Loucy (cell line): ENCODE results near the gene PAM.

Experiments used
- H2AFZ ChIP-seq: fragments of 200-600 bp; sonication (generic); 2 replicates; pipeline ENCODE4 v1.6.0; 2016; ENCODE audit warnings: antibody characterized with exemption, mild to moderate bottlenecking, low read length, moderate library complexity
- H3F3A ChIP-seq: fragments of 200-600 bp; 2 replicates; pipeline ENCODE4 v1.6.0; 2016; ENCODE audit warnings: antibody characterized with exemption, low read depth, mild to moderate bottlenecking
- H3K27me3 ChIP-seq: fragments of 200-600 bp; sonication (generic); 2 replicates; pipeline ENCODE4 v1.6.1; 2014; ENCODE audit warnings: low read length, mild to moderate bottlenecking; ENCODE audit not compliant: insufficient read depth, poor library complexity, severe bottlenecking
- H3K36me3 ChIP-seq: fragments of 200-600 bp; sonication (generic); 2 replicates; pipeline ENCODE4 v1.6.1; 2016; ENCODE audit warnings: low read length; ENCODE audit not compliant: insufficient read depth
- H3K4me1 ChIP-seq: fragments of 200-600 bp; sonication (generic); 2 replicates; pipeline ENCODE4 v1.5.1; 2014; ENCODE audit warnings: low read length, mild to moderate bottlenecking; ENCODE audit not compliant: insufficient read depth, poor library complexity, severe bottlenecking
- H3K4me2 ChIP-seq: fragments of 200-600 bp; sonication (generic); 2 replicates; pipeline ENCODE4 v1.6.0; 2014; ENCODE audit warnings: antibody characterized with exemption, low read length, low read depth, mild to moderate bottlenecking; ENCODE audit not compliant: poor library complexity, severe bottlenecking
- H3K4me3 ChIP-seq: fragments of 200-600 bp; sonication (generic); 2 replicates; pipeline ENCODE4 v1.5.1; 2014; ENCODE audit warnings: low read length, mild to moderate bottlenecking, mixed read lengths; ENCODE audit not compliant: poor library complexity, severe bottlenecking
- H3K79me2 ChIP-seq: fragments of 200-600 bp; sonication (generic); 2 replicates; pipeline ENCODE4 v1.6.1; 2014; ENCODE audit warnings: low read length; ENCODE audit not compliant: insufficient read depth
- H3K9ac ChIP-seq: fragments of 200-600 bp; sonication (generic); 2 replicates; pipeline ENCODE4 v1.6.0; 2014; ENCODE audit warnings: mild to moderate bottlenecking, low read depth, low read length, moderate library complexity; ENCODE audit not compliant: poor library complexity, severe bottlenecking
- H3K9me2 ChIP-seq: fragments of 200-600 bp; sonication (generic); replicated peaks from 2 replicates; pipeline ENCODE4 v1.6.1; 2016; ENCODE audit warnings: low read depth, low read length, mixed read lengths
- H3K9me3 ChIP-seq: fragments of 200-600 bp; sonication (generic); 2 replicates; pipeline ENCODE4 v1.6.1; 2014; ENCODE audit warnings: mild to moderate bottlenecking, antibody characterized with exemption, low read length, low read depth; ENCODE audit not compliant: insufficient read depth
- H4K20me1 ChIP-seq: fragments of 200-600 bp; sonication (generic); 2 replicates; pipeline ENCODE4 v1.6.0; 2014; ENCODE audit warnings: antibody characterized with exemption, low read length, mild to moderate bottlenecking; ENCODE audit not compliant: insufficient read depth, poor library complexity, severe bottlenecking
- EZH2phosphoT487 ChIP-seq: fragments of 200-600 bp; IDR thresholded peaks from 2 replicates; pipeline ENCODE4 v1.6.1; 2018; ENCODE audit warnings: antibody characterized with exemption, mild to moderate bottlenecking, moderate library complexity, borderline replicate concordance
- TF ChIP-seq, protein P1 (sequence below): fragments of 200-600 bp; sonication (generic); conservative IDR thresholded peaks from 2 replicates; pipeline ENCODE4 v1.5.1; 2014; ENCODE audit warnings: mild to moderate bottlenecking, antibody characterized with exemption, low read length

Gene PAM

DNA sequence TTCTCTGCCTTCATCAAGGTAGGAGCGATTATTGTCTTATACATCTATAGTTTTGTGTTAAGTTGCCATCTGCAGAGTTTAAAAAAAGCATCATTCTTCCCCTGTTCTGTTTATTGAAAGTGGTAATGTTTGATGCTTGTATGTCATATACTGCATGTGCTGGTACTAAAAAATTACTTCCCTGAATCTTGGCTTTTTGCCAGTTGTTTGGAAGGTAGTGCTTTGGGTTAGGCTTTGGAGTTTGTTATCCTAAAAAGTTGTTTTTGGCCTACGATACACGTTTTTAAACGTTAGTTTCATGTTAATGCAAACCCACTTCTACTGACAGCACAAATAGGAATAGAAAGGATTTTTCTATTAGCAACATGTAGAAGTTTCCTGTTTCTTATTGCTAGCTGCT is 206.6 kb downstream of the PAM start:
- Histone ChIP-seq H3F3A (no peaks in the 10 kb centered on the region), H4K20me1 (no peaks in the 10 kb centered on the region), H3K36me3 (no peaks in the 10 kb centered on the region), H3K27me3 (no peaks in the 10 kb centered on the region), H3K4me1 (no peaks in the 10 kb centered on the region), H2AFZ (no peak overlapping the region), H3K4me3 (no peak overlapping the region), H3K9me2 (no peaks in the 10 kb centered on the region), H3K79me2 (no peaks in the 10 kb centered on the region), H3K9me3 (no peaks in the 10 kb centered on the region), H3K9ac (no peak overlapping the region), H3K4me2 (no peak overlapping the region)
- no peak for TF ChIP-seq EZH2phosphoT487
- TF ChIP-seq, protein P1, sequence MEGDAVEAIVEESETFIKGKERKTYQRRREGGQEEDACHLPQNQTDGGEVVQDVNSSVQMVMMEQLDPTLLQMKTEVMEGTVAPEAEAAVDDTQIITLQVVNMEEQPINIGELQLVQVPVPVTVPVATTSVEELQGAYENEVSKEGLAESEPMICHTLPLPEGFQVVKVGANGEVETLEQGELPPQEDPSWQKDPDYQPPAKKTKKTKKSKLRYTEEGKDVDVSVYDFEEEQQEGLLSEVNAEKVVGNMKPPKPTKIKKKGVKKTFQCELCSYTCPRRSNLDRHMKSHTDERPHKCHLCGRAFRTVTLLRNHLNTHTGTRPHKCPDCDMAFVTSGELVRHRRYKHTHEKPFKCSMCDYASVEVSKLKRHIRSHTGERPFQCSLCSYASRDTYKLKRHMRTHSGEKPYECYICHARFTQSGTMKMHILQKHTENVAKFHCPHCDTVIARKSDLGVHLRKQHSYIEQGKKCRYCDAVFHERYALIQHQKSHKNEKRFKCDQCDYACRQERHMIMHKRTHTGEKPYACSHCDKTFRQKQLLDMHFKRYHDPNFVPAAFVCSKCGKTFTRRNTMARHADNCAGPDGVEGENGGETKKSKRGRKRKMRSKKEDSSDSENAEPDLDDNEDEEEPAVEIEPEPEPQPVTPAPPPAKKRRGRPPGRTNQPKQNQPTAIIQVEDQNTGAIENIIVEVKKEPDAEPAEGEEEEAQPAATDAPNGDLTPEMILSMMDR: no peak

DNA sequence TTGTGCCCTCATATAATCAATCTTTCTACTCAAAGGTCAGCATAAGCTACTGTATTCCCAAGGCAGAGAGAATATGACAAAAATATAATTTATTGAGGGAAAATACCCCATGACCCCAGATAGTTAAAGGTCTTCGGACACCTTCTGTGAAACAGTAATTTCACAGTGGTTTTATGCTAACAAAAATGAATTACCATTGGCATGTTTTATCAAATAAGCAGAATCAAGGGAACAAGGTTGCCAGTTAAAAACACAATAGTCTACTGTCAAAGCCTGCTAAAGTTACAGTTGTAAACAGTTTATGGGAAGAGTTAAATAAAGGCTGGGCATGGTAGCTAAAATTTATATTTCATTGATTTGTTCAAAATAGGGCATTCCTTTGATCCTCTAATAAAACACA is 210.5 kb downstream of the PAM start:
- Histone ChIP-seq H3K4me1 (no peaks in the 10 kb centered on the region), H3K9ac (no peak overlapping the region), H3K9me2 (no peaks in the 10 kb centered on the region)

DNA sequence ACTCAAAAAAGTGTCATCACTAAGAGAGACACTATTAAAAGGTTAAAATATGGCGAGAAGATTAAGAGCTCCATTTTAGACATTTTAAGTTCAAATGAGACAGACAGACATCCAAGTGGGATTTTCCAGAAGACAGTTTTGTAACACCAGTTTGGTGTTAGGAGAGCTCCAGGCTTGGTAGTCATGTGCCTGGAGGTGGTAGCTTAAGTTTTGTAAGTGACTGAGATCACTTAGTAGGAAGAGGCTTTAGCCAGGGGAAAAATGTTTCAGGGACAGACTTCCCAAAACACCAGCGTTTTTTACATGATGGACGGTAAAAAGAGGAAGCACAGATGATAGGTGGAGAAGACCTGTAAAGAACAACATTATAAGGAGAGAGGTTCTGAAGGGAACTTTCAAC is 214.5 kb downstream of the PAM start:
- H3K9ac ChIP-seq: no peak overlapping the region
- H3K4me2 ChIP-seq: no peak overlapping the region
- no peaks in the 10 kb centered on the region for H3K36me3 ChIP-seq
- H2AFZ ChIP-seq: no peak overlapping the region
- H3F3A ChIP-seq: no peaks in the 10 kb centered on the region
- H3K27me3 ChIP-seq: no peaks in the 10 kb centered on the region
- H3K4me3 ChIP-seq: no peak overlapping the region
- H4K20me1 ChIP-seq: no peaks in the 10 kb centered on the region
- no peaks in the 10 kb centered on the region for H3K9me3 ChIP-seq
- no peaks in the 10 kb centered on the region for H3K79me2 ChIP-seq
- H3K9me2 ChIP-seq: no peaks in the 10 kb centered on the region
- TF ChIP-seq, protein P1: no peak
- no peak for TF ChIP-seq EZH2phosphoT487
- H3K4me1 ChIP-seq: no peaks in the 10 kb centered on the region

More for the DNA sequence above, 210.5 kb downstream of the PAM start:
- Histone ChIP-seq H4K20me1 (no peaks in the 10 kb centered on the region), H3K27me3 (no peaks in the 10 kb centered on the region), H3K36me3 (no peaks in the 10 kb centered on the region), H3F3A (no peaks in the 10 kb centered on the region), H3K4me3 (no peak overlapping the region), H3K4me2 (no peak overlapping the region), H3K79me2 (no peaks in the 10 kb centered on the region), H2AFZ (no peak overlapping the region), H3K9me3 (no peaks in the 10 kb centered on the region)
- TF ChIP-seq EZH2phosphoT487: no peak
- TF ChIP-seq, protein P1: no peak
